Panc1 (cell line): ENCODE results near the gene IRF2. TPM values are rescaled to one million over a fixed set of nuclear protein-coding genes. Genes with fewer than 3 reads are reported as not detected.

ENCODE experiments used
- ATAC-seq: fragments of 200-7000 bp; cut with Tn5 transposase; 2 replicates; pipeline ENCODE4 v1.9.1; 2020; ENCODE audit warnings: mild to moderate bottlenecking, moderate library complexity
- BruUV-seq: library from RNA; stranded (reverse); fragments of 400-500 nt; replicated peaks from 2 replicates; lab custom pipeline; 2021; lab: Mats Ljungman, UMichigan
- CTCF ChIA-PET: fragments of 300-600 bp; sonication (Branson Sonifier 250); formaldehyde crosslinking; loops from one replicate; lab custom pipeline; 2022; ENCODE audit warnings: antibody characterized with exemption; lab: Charles Lee
- POLR2A ChIA-PET: fragments of 300-600 bp; sonication (Branson Sonifier 250); formaldehyde crosslinking; loops from one replicate; lab custom pipeline; 2022; ENCODE audit warnings: antibody characterized with exemption; lab: Charles Lee
- DNase-seq: peaks from one replicate; pipeline ENCODE4 v3.0.0-alpha.2; 2010; ENCODE audit warnings: low read depth, low spot score
- H3K27ac ChIP-seq: 2 replicates; pipeline ENCODE4 v1.5.1; 2011; ENCODE audit warnings: mild to moderate bottlenecking, low read length, inconsistent platforms
- H3K27me3 ChIP-seq: fragments of 200-500 bp; sonication (Bioruptor generic); 2 replicates; pipeline ENCODE4 v1.6.0; 2014; ENCODE audit warnings: low read length, inconsistent platforms; ENCODE audit not compliant: control insufficient read depth, insufficient read depth
- H3K36me3 ChIP-seq: fragments of 200-500 bp; sonication (Bioruptor generic); 2 replicates; pipeline ENCODE4 v1.5.1; 2014; ENCODE audit warnings: inconsistent platforms, mild to moderate bottlenecking, low read length, moderate library complexity; ENCODE audit not compliant: control insufficient read depth, insufficient read depth
- H3K4me1 ChIP-seq: 2 replicates; pipeline ENCODE4 v1.5.1; 2011; ENCODE audit warnings: inconsistent platforms, mild to moderate bottlenecking, low read length, moderate library complexity; ENCODE audit not compliant: control insufficient read depth, insufficient read depth
- H3K4me3 ChIP-seq, 2 experiments: 2 replicates each; pipeline ENCODE4 v1.5.1; 2011 to 2012; ENCODE audit warnings: low read depth in 2 of 2, low read length in 2 of 2, mild to moderate bottlenecking in 2 of 2, inconsistent platforms in 1 of 2, moderate library complexity in 1 of 2
- H3K9me3 ChIP-seq: fragments of 200-500 bp; sonication (Bioruptor generic); 2 replicates; pipeline ENCODE4 v1.5.1; 2014; ENCODE audit warnings: low read depth, mild to moderate bottlenecking, inconsistent platforms, low read length, moderate library complexity; ENCODE audit not compliant: control insufficient read depth, insufficient read depth
- POLR2AphosphoS5 ChIP-seq: IDR thresholded peaks from 2 replicates; pipeline ENCODE4 v1.6.1; 2012; ENCODE audit warnings: mild to moderate bottlenecking, low read depth, low read length, moderate library complexity
- SIN3A ChIP-seq: IDR thresholded peaks from 2 replicates; pipeline ENCODE4 v1.6.1; 2012; ENCODE audit warnings: low read depth, mild to moderate bottlenecking, low read length, moderate library complexity, borderline replicate concordance; ENCODE audit not compliant: insufficient read depth
- TCF7L2 ChIP-seq: IDR thresholded peaks from 2 replicates; pipeline ENCODE4 v1.6.1; 2011; ENCODE audit warnings: mild to moderate bottlenecking, low read depth, low read length, inconsistent platforms
- in situ Hi-C: cut with HindIII; loops from 2 replicates; pipeline ENCODE4 v1.10.0; 2016; ENCODE audit warnings: low sequenced_read_pairs, low pct_unique_long_range_greater_than_20kb
- intact Hi-C: fragments of 100-400 bp; cut with micrococcal nuclease; formaldehyde crosslinking; loops from one replicate; pipeline ENCODE4 v1.10.0; 2022; ENCODE audit not compliant: unreplicated experiment
- total RNA-seq: library from RNA; stranded (reverse); gene quantifications from one replicate; pipeline ENCODE4 v1.2.1, GENCODE V29; 2021; ENCODE audit not compliant: unreplicated experiment
- TF ChIP-seq, protein P1 (sequence below), 2 experiments: IDR thresholded peaks; 2 replicates each; pipeline ENCODE4 v1.6.1; 2011 to 2012; ENCODE audit warnings: low read depth in 2 of 2, control low read depth in 1 of 2, low read length in 1 of 2, mild to moderate bottlenecking in 1 of 2, moderate library complexity in 1 of 2; ENCODE audit not compliant: insufficient read depth in 1 of 2
- TF ChIP-seq, protein P2 (sequence below): fragments of 450-650 bp; IDR thresholded peaks from 2 replicates; pipeline ENCODE4 v1.5.1; 2017; ENCODE audit warnings: mild to moderate bottlenecking

IRF2 gene
- total RNA-seq, 1 experiment from 2014 or later, result 16.2 TPM

DNA sequence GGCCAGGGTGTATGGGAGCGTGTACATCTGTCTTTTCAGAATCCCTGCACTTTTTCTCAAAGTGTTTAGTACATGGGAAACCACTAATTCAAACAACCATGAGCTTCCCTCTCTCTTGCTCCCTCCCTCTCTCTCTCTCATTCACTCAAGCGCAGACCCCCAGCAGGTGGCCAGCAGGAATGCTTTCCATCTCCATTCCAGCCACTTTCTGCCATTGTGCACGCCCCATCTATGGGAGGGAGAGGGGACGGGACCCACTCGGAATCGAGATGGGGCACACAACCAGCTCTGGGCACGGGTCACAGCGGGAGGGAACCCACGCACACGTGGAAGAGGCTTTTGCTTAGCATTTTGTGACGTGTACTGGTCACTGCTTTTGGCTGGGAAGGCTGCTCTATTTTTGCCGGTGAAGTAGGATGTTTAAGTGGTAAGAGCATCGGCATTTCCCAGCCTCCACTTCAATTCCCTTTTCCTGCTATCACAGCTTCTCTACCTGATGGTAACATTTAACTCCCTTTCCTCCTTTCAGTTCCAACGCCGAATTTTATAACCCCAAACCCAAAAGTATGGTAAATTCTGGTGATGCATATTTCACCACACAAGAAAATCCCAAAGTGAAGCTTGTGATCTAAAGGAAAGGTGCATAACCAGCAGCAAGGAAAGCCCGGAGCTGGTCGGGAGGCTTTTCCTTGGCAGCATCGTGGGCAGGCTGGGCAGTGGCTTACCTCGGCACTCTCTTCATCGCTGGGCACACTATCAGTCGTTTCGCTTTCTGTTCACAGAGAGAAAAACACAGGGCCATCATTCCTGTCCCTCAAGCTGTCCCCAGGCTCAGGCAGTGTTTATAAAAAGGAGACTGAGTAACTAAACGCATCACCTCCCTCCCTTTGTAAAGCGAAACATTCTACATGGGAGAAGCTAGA lies 84.1 kb downstream of the IRF2 start:
- ATAC-seq, result no peak
- no peak overlapping the region for H3K27ac ChIP-seq
- no peaks in the 10 kb centered on the region for H3K9me3 ChIP-seq
- no peaks in the 10 kb centered on the region for H3K27me3 ChIP-seq
- in situ Hi-C loops (no loop called here), intact Hi-C loops (loop anchor here (10.0 kb wide), 1 partner anchor 125 kb away; no protein-coding TSS in a partner anchor)
- POLR2A ChIA-PET, result no interaction called here
- TF ChIP-seq TCF7L2, result no peak
- no peak for TF ChIP-seq POLR2AphosphoS5
- TF ChIP-seq, protein P1, sequence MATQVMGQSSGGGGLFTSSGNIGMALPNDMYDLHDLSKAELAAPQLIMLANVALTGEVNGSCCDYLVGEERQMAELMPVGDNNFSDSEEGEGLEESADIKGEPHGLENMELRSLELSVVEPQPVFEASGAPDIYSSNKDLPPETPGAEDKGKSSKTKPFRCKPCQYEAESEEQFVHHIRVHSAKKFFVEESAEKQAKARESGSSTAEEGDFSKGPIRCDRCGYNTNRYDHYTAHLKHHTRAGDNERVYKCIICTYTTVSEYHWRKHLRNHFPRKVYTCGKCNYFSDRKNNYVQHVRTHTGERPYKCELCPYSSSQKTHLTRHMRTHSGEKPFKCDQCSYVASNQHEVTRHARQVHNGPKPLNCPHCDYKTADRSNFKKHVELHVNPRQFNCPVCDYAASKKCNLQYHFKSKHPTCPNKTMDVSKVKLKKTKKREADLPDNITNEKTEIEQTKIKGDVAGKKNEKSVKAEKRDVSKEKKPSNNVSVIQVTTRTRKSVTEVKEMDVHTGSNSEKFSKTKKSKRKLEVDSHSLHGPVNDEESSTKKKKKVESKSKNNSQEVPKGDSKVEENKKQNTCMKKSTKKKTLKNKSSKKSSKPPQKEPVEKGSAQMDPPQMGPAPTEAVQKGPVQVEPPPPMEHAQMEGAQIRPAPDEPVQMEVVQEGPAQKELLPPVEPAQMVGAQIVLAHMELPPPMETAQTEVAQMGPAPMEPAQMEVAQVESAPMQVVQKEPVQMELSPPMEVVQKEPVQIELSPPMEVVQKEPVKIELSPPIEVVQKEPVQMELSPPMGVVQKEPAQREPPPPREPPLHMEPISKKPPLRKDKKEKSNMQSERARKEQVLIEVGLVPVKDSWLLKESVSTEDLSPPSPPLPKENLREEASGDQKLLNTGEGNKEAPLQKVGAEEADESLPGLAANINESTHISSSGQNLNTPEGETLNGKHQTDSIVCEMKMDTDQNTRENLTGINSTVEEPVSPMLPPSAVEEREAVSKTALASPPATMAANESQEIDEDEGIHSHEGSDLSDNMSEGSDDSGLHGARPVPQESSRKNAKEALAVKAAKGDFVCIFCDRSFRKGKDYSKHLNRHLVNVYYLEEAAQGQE (IDR thresholded peaks at IDR 0.05; ENCODE audit: insufficient read depth in 1 of 2, low read depth in 2 of 2, low read length in 1 of 2), result no peak
- TF ChIP-seq SIN3A, result no peak
- TF ChIP-seq, protein P2, sequence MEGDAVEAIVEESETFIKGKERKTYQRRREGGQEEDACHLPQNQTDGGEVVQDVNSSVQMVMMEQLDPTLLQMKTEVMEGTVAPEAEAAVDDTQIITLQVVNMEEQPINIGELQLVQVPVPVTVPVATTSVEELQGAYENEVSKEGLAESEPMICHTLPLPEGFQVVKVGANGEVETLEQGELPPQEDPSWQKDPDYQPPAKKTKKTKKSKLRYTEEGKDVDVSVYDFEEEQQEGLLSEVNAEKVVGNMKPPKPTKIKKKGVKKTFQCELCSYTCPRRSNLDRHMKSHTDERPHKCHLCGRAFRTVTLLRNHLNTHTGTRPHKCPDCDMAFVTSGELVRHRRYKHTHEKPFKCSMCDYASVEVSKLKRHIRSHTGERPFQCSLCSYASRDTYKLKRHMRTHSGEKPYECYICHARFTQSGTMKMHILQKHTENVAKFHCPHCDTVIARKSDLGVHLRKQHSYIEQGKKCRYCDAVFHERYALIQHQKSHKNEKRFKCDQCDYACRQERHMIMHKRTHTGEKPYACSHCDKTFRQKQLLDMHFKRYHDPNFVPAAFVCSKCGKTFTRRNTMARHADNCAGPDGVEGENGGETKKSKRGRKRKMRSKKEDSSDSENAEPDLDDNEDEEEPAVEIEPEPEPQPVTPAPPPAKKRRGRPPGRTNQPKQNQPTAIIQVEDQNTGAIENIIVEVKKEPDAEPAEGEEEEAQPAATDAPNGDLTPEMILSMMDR, result no peak
- H3K4me1 ChIP-seq, result peaks cover 14% of the 10 kb centered on the region
- DNase-seq, result no peak
- BruUV-seq, result no TSS peak
- no peaks in the 10 kb centered on the region for H3K36me3 ChIP-seq
- no peak overlapping the region for H3K4me3 ChIP-seq
- CTCF ChIA-PET, result no interaction called here

DNA sequence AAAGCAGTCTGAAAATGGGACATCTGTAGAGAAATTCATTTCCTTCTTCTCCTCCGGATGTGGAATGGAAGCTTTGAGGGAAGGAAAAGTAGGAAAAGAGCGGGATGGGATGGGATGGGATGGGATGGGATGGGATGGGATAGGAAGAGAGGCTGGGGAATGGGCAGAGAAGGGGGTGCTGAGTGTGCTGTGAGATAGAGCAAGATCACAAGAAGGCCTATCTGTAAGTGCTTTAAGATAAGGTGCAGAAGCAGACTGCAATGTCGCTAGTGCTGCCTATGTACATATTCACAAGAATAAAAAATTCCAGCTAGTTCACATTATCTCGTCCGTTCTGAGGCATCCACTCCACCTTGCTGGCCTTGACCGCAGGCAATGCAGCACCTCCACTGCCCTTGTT lies 86.2 kb downstream of the IRF2 start:
- TF ChIP-seq, protein P1 (IDR thresholded peaks at IDR 0.05; ENCODE audit: insufficient read depth in 1 of 2, low read depth in 2 of 2, low read length in 1 of 2), result no peak
- no peak for TF ChIP-seq TCF7L2
- TF ChIP-seq, protein P2, result no peak
- no peak for TF ChIP-seq SIN3A
- TF ChIP-seq POLR2AphosphoS5, result no peak
- Histone ChIP-seq H3K27me3 (no peaks in the 10 kb centered on the region), H3K36me3 (no peaks in the 10 kb centered on the region), H3K4me1 (peaks cover 35% of the 10 kb centered on the region), H3K4me3 (no peak overlapping the region), H3K27ac (no peak overlapping the region), H3K9me3 (no peaks in the 10 kb centered on the region)
- POLR2A ChIA-PET, result no interaction called here
- in situ Hi-C loops, result no loop called here
- DNase-seq, result no peak
- BruUV-seq, result no TSS peak
- CTCF ChIA-PET, result interaction anchor here (0.7 kb wide), 1 partner anchor 27 kb away, joined by 6 read pairs; no protein-coding TSS in a partner anchor
- ATAC-seq, result no peak
- intact Hi-C loops, result loop anchor here (10.0 kb wide), 1 partner anchor 123 kb away; no protein-coding TSS in a partner anchor
